HG03575 (cell line): Measurements from ENCODE around the gene TMC4.
"Not testable (repeated sequence)": the region's sequence is repeated elsewhere in the genome, so short reads cannot be mapped to it uniquely, and the experiment has no call there.

Source experiments
- ATAC-seq: cut with Tn5 transposase; IDR thresholded peaks from one replicate; pipeline ENCODE4 v1.9.1; 2021; ENCODE audit not compliant: unreplicated experiment, insufficient number of reproducible peaks, low FRiP score; ENCODE audit errors: extremely low read depth

TMC4 gene

GRCh38 chr19:54172471-54173358 lies at the start of gene TMC4:
TMC4 (minus strand) TSS chr19:54173160; CDS start chr19:54173117, 43 bp downstream.
- no peak for ATAC-seq

GRCh38 chr19:54221947-54222346 lies 49.0 kb upstream of the TMC4 start:
- ATAC-seq = not testable (repeated sequence)

GRCh38 chr19:54219702-54220101 lies 46.7 kb upstream of the TMC4 start:
- ATAC-seq = not testable (repeated sequence)

- no peak for ATAC-seq
These were observed 46.2 kb upstream of the TMC4 start for GRCh38 chr19:54218960-54219661.

GRCh38 chr19:54218259-54218658 lies 45.3 kb upstream of the TMC4 start:
- no peak for ATAC-seq

GRCh38 chr19:54217517-54218247 lies 44.7 kb upstream of the TMC4 start:
- not testable (repeated sequence) for ATAC-seq

GRCh38 chr19:54216869-54217268 lies 43.9 kb upstream of the TMC4 start:
- no peak for ATAC-seq

GRCh38 chr19:54214734-54215133 lies 41.8 kb upstream of the TMC4 start:
- not testable (repeated sequence) for ATAC-seq

- not testable (repeated sequence) for ATAC-seq
These were observed 41.3 kb upstream of the TMC4 start for GRCh38 chr19:54214217-54214616.

GRCh38 chr19:54211235-54211634 lies 38.3 kb upstream of the TMC4 start:
- no peak for ATAC-seq

- no peak for ATAC-seq
These were observed 37.0 kb upstream of the TMC4 start for GRCh38 chr19:54209811-54210494.

GRCh38 chr19:54209058-54209810 lies 36.3 kb upstream of the TMC4 start:
- no peak for ATAC-seq

- no peak for ATAC-seq
These were observed 35.8 kb upstream of the TMC4 start for GRCh38 chr19:54208784-54209057.

- ATAC-seq = no peak
These were observed 35.2 kb upstream of the TMC4 start for GRCh38 chr19:54207983-54208783.

GRCh38 chr19:54207676-54207982 lies 34.7 kb upstream of the TMC4 start:
- ATAC-seq = no peak

GRCh38 chr19:54207193-54207592 lies 34.2 kb upstream of the TMC4 start:
- ATAC-seq = not testable (repeated sequence)

- no peak for ATAC-seq
These were observed 33.8 kb upstream of the TMC4 start for GRCh38 chr19:54206831-54207177.
